NCI-H1436 (cell line): ENCODE measurements around the gene RRH.
"Not testable (repeated sequence)": the region's sequence is repeated elsewhere in the genome, so short reads cannot be mapped to it uniquely, and the experiment has no call there.

Experiments used
- DNase-seq: peaks from one replicate; lab custom pipeline; 2025; lab: John Stamatoyannopoulos, UW

RRH gene

GRCh38 chr4:109827672-109828071 is at the start of gene RRH:
Gene RRH (plus strand): TSS chr4:109827972. CDS start chr4:109828028, 56 bp downstream.
- no peak for DNase-seq

- not testable (repeated sequence) for DNase-seq
Observed at GRCh38 chr4:109782092-109782491, 45.7 kb upstream of the RRH start.

- DNase-seq: no peak
Observed at GRCh38 chr4:109786846-109787245, 40.9 kb upstream of the RRH start.

GRCh38 chr4:109787807-109788206 is 40.0 kb upstream of the RRH start:
- no peak for DNase-seq

GRCh38 chr4:109795059-109795458 is 32.7 kb upstream of the RRH start:
- no peak for DNase-seq

- no peak for DNase-seq
Observed at GRCh38 chr4:109798866-109799265, 28.9 kb upstream of the RRH start.

- DNase-seq: no peak
Observed at GRCh38 chr4:109801099-109801789, 26.5 kb upstream of the RRH start.

GRCh38 chr4:109801895-109802319 is 25.9 kb upstream of the RRH start, which contains the start of gene CFI:
Gene CFI (minus strand): TSS chr4:109801999. CDS start chr4:109801971, 28 bp downstream.
- DNase-seq: no peak

GRCh38 chr4:109803924-109804571 is 23.7 kb upstream of the RRH start:
- peak; percentile 45 for DNase-seq

GRCh38 chr4:109809655-109810054 is 18.1 kb upstream of the RRH start:
- no peak for DNase-seq

- DNase-seq: no peak
Observed at GRCh38 chr4:109810552-109811387, 17.0 kb upstream of the RRH start.

GRCh38 chr4:109811707-109812106 is 16.1 kb upstream of the RRH start:
- DNase-seq: no peak

GRCh38 chr4:109815151-109816081 is 12.4 kb upstream of the RRH start, which contains the start of gene GAR1:
Gene GAR1 (plus strand): TSS chr4:109815762. CDS start chr4:109816165, 403 bp downstream.
- peak; percentile 87 for DNase-seq

- no peak for DNase-seq
Observed at GRCh38 chr4:109816082-109816442, 11.7 kb upstream of the RRH start.

GRCh38 chr4:109816894-109817293 is 10.9 kb upstream of the RRH start:
- no peak for DNase-seq

- no peak for DNase-seq
Observed at GRCh38 chr4:109818268-109818667, 9.5 kb upstream of the RRH start.

GRCh38 chr4:109820563-109820962 is 7.2 kb upstream of the RRH start:
- DNase-seq: no peak

- no peak for DNase-seq
Observed at GRCh38 chr4:109821185-109821584, 6.6 kb upstream of the RRH start.

- peak; percentile 21 for DNase-seq
Observed at GRCh38 chr4:109826719-109827118, 1.1 kb upstream of the RRH start.

GRCh38 chr4:109833756-109834155 is 6.0 kb downstream of the RRH start:
- DNase-seq: no peak

- DNase-seq: no peak
Observed at GRCh38 chr4:109836985-109837384, 9.2 kb downstream of the RRH start.
